ENCODE measurements around the gene RAPGEF6. TPM values are rescaled to one million over a fixed set of nuclear protein-coding genes. Genes with fewer than 3 reads are reported as not detected.

Gene RAPGEF6, protein sequence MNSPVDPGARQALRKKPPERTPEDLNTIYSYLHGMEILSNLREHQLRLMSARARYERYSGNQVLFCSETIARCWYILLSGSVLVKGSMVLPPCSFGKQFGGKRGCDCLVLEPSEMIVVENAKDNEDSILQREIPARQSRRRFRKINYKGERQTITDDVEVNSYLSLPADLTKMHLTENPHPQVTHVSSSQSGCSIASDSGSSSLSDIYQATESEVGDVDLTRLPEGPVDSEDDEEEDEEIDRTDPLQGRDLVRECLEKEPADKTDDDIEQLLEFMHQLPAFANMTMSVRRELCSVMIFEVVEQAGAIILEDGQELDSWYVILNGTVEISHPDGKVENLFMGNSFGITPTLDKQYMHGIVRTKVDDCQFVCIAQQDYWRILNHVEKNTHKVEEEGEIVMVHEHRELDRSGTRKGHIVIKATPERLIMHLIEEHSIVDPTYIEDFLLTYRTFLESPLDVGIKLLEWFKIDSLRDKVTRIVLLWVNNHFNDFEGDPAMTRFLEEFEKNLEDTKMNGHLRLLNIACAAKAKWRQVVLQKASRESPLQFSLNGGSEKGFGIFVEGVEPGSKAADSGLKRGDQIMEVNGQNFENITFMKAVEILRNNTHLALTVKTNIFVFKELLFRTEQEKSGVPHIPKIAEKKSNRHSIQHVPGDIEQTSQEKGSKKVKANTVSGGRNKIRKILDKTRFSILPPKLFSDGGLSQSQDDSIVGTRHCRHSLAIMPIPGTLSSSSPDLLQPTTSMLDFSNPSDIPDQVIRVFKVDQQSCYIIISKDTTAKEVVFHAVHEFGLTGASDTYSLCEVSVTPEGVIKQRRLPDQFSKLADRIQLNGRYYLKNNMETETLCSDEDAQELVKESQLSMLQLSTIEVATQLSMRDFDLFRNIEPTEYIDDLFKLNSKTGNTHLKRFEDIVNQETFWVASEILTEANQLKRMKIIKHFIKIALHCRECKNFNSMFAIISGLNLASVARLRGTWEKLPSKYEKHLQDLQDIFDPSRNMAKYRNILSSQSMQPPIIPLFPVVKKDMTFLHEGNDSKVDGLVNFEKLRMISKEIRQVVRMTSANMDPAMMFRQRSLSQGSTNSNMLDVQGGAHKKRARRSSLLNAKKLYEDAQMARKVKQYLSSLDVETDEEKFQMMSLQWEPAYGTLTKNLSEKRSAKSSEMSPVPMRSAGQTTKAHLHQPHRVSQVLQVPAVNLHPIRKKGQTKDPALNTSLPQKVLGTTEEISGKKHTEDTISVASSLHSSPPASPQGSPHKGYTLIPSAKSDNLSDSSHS (N-terminal part only)
- total RNA-seq (2021; ENCODE audit: unreplicated experiment) (25.0 TPM), Bru-seq, nascent RNA (percentile 94 among the genes with signal in this experiment), BruChase-seq, experiment 1, labeled RNA remaining after a 2-hour chase (percentile 99 among the genes with signal in this experiment), BruChase-seq, experiment 2, labeled RNA remaining after a 6-hour chase (percentile 93 among the genes with signal in this experiment)
- polyA plus RNA-seq (2012; ENCODE audit: insufficient read length): 6.7 TPM
- long read RNA-seq, full-length matches to known transcripts: 6 of 16 reads
- long read RNA-seq, partial matches to known transcripts: 4 of 16 reads
- long read RNA-seq, other reads (novel, unspliced or antisense): 6 of 16 reads

GRCh38 chr5:131634996-131635683 is at the start of gene RAPGEF6:
TSS of gene RAPGEF6 (minus strand) at chr5:131635229. CDS start at chr5:131635030, 199 bp downstream.
- POLR2A ChIA-PET: interaction anchor here (0.7 to 1.0 kb wide), 3 partner anchors 12 to 46 kb away, joined by 3 to 4 read pairs (median 3); no protein-coding TSS in a partner anchor
- Histone ChIP-seq H3K4me3 (ENCODE audit: low read depth in 2 of 2, low read length in 2 of 2) (peak within 1 kb of the TSS; percentile 87 to 92), H3K36me3 (ENCODE audit: control insufficient read depth, insufficient read depth, low read length) (peaks cover 2% of the 10 kb centered on the region; the same call in 1 of the 2 replicates), H3K27ac (ENCODE audit: low read length) (peak within 1 kb of the TSS; percentile 100), H3K4me1 (ENCODE audit: control insufficient read depth, insufficient read depth, low read length) (peaks cover 26% of the 10 kb centered on the region), H3K27me3 (ENCODE audit: control insufficient read depth, insufficient read depth, low read length) (no peaks in the 10 kb centered on the region), H3K9me3 (ENCODE audit: control insufficient read depth, insufficient read depth, low read depth, low read length) (no peaks in the 10 kb centered on the region)
- intact Hi-C loops (cut with micrococcal nuclease; ENCODE audit: unreplicated experiment): no loop called here
- peak; percentile 61 for TF ChIP-seq SIN3A (IDR thresholded peaks at IDR 0.05; ENCODE audit: borderline replicate concordance, insufficient read depth, low read depth, low read length)
- TF ChIP-seq, protein P1, sequence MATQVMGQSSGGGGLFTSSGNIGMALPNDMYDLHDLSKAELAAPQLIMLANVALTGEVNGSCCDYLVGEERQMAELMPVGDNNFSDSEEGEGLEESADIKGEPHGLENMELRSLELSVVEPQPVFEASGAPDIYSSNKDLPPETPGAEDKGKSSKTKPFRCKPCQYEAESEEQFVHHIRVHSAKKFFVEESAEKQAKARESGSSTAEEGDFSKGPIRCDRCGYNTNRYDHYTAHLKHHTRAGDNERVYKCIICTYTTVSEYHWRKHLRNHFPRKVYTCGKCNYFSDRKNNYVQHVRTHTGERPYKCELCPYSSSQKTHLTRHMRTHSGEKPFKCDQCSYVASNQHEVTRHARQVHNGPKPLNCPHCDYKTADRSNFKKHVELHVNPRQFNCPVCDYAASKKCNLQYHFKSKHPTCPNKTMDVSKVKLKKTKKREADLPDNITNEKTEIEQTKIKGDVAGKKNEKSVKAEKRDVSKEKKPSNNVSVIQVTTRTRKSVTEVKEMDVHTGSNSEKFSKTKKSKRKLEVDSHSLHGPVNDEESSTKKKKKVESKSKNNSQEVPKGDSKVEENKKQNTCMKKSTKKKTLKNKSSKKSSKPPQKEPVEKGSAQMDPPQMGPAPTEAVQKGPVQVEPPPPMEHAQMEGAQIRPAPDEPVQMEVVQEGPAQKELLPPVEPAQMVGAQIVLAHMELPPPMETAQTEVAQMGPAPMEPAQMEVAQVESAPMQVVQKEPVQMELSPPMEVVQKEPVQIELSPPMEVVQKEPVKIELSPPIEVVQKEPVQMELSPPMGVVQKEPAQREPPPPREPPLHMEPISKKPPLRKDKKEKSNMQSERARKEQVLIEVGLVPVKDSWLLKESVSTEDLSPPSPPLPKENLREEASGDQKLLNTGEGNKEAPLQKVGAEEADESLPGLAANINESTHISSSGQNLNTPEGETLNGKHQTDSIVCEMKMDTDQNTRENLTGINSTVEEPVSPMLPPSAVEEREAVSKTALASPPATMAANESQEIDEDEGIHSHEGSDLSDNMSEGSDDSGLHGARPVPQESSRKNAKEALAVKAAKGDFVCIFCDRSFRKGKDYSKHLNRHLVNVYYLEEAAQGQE (IDR thresholded peaks at IDR 0.05; ENCODE audit: insufficient read depth in 1 of 2, low read depth in 2 of 2, low read length in 1 of 2): no peak; a peak in 1 of 4 replicates
- TF ChIP-seq POLR2AphosphoS5 (IDR thresholded peaks at IDR 0.05; ENCODE audit: low read depth, low read length): peak; percentile 94
- peak; percentile 75 for TF ChIP-seq TCF7L2 (IDR thresholded peaks at IDR 0.05; ENCODE audit: low read depth, low read length)
- DNase-seq (ENCODE audit: low read depth, low spot score): peak; percentile 99
- in situ Hi-C loops (cut with HindIII; ENCODE audit: low pct_unique_long_range_greater_than_20kb, low sequenced_read_pairs): no loop called here
- CTCF ChIA-PET: no interaction called here
- ATAC-seq: peak; percentile 95
- no TSS peak for BruUV-seq (replicated peaks)

GRCh38 chr5:131684595-131684994 is 49.6 kb upstream of the RAPGEF6 start:
- BruUV-seq (replicated peaks): no TSS peak
- intact Hi-C loops (cut with micrococcal nuclease; ENCODE audit: unreplicated experiment): no loop called here
- ATAC-seq: no peak

More at GRCh38 chr5:131684595-131684994, 49.6 kb upstream of the RAPGEF6 start:
- ChIA-PET POLR2A (interaction anchor here (0.7 kb wide), 1 partner anchor 12 kb away, joined by 11 read pairs; no protein-coding TSS in a partner anchor), CTCF (no interaction called here)
- DNase-seq (ENCODE audit: low read depth, low spot score): no peak
- Histone ChIP-seq H3K27ac (ENCODE audit: low read length) (no peak overlapping the region), H3K36me3 (ENCODE audit: control insufficient read depth, insufficient read depth, low read length) (0 out of 2 replicates have a peak, but pooled peaks cover 2% of the 10 kb centered on the region), H3K27me3 (ENCODE audit: control insufficient read depth, insufficient read depth, low read length) (no peaks in the 10 kb centered on the region), H3K4me3 (ENCODE audit: low read depth in 2 of 2, low read length in 2 of 2) (no peak overlapping the region), H3K9me3 (ENCODE audit: control insufficient read depth, insufficient read depth, low read depth, low read length) (no peaks in the 10 kb centered on the region), H3K4me1 (ENCODE audit: control insufficient read depth, insufficient read depth, low read length) (no peaks in the 10 kb centered on the region)
- in situ Hi-C loops (cut with HindIII; ENCODE audit: low pct_unique_long_range_greater_than_20kb, low sequenced_read_pairs): no loop called here
- TF ChIP-seq POLR2AphosphoS5 (IDR thresholded peaks at IDR 0.05; ENCODE audit: low read depth, low read length): no peak
- TF ChIP-seq, protein P1 (IDR thresholded peaks at IDR 0.05; ENCODE audit: insufficient read depth in 1 of 2, low read depth in 2 of 2, low read length in 1 of 2): no peak
- no peak for TF ChIP-seq SIN3A (IDR thresholded peaks at IDR 0.05; ENCODE audit: borderline replicate concordance, insufficient read depth, low read depth, low read length)
- no peak for TF ChIP-seq TCF7L2 (IDR thresholded peaks at IDR 0.05; ENCODE audit: low read depth, low read length)
- TF ChIP-seq CTCF (IDR thresholded peaks at IDR 0.05): no peak
